Body of pancreas (tissue), 4 donors: ENCODE results near the gene PCTP.

ENCODE experiments used
- POLR2A ChIP-seq, 3 donors: fragments of 450-650 bp; IDR thresholded peaks; one replicate each; pipeline ENCODE4 v1.6.1; 2016; ENCODE audit warnings: antibody characterized with exemption in 3 of 3, mild to moderate bottlenecking in 2 of 3
- TF ChIP-seq, protein P1 (sequence below), 7 experiments: fragments of 450-650 bp in 4 of 7; fragments of 200-600 bp in 3 of 7; sonication (generic) in 3 of 7; IDR thresholded peaks; one replicate each; pipeline ENCODE4 v1.5.1; 2016 to 2019; ENCODE audit warnings: antibody characterized with exemption in 7 of 7

DNA sequence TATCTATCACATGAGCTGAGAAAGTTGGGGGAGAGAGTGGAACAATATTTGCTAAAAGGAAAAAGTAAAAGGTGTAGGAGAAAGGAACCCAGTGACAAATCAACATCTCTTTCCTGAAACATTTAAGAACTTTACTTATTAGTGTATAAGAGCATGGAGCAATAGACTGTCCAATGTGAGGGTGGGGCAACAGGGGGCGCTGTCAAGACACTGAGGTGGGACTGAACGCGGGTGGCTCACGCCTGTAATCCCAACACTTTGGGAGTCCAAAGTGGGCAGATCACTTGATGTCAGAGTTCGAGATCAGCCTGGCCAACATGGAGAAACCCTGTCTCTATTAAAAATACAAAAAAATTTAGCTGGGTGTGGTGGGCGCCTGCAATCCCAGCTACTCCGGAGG lies 21.2 kb downstream of the PCTP start:
- TF ChIP-seq POLR2A (IDR thresholded peaks at IDR 0.05) = no peak
- TF ChIP-seq, protein P1, sequence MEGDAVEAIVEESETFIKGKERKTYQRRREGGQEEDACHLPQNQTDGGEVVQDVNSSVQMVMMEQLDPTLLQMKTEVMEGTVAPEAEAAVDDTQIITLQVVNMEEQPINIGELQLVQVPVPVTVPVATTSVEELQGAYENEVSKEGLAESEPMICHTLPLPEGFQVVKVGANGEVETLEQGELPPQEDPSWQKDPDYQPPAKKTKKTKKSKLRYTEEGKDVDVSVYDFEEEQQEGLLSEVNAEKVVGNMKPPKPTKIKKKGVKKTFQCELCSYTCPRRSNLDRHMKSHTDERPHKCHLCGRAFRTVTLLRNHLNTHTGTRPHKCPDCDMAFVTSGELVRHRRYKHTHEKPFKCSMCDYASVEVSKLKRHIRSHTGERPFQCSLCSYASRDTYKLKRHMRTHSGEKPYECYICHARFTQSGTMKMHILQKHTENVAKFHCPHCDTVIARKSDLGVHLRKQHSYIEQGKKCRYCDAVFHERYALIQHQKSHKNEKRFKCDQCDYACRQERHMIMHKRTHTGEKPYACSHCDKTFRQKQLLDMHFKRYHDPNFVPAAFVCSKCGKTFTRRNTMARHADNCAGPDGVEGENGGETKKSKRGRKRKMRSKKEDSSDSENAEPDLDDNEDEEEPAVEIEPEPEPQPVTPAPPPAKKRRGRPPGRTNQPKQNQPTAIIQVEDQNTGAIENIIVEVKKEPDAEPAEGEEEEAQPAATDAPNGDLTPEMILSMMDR (IDR thresholded peaks at IDR 0.05) = no peak
